Activated CD4-positive, alpha-beta T cell treated with anti-CD3 and anti-CD28 coated beads, Interleukin-2, amount 10 ng/mL, durations not matched to agents 7 days and 5 days (primary cell): Measurements from ENCODE around the gene FCN1. TPM values are rescaled to one million over a fixed set of nuclear protein-coding genes. Genes with fewer than 3 reads are reported as not detected.

ENCODE experiments used
- CTCF ChIA-PET: fragments of 350-600 bp; sonication (Branson Sonifier 250); formaldehyde crosslinking; loops from one replicate; lab custom pipeline; 2021; ENCODE audit warnings: antibody characterized with exemption; lab: Charles Lee
- POLR2A ChIA-PET: fragments of 350-600 bp; sonication (Branson Sonifier 250); formaldehyde crosslinking; loops from one replicate; lab custom pipeline; 2021; ENCODE audit warnings: antibody characterized with exemption; lab: Charles Lee
- DNase-seq: peaks from one replicate; pipeline ENCODE4 v3.0.0-alpha.2; 2020
- H3K27ac Mint-ChIP-seq: one replicate; pipeline ENCODE4 v1.8.0; 2021; ENCODE audit warnings: mild to moderate bottlenecking, moderate library complexity, mixed read lengths
- H3K27me3 Mint-ChIP-seq: one replicate; pipeline ENCODE4 v1.8.0; 2021; ENCODE audit warnings: mixed read lengths
- H3K36me3 Mint-ChIP-seq: one replicate; pipeline ENCODE4 v1.8.0; 2021; ENCODE audit warnings: low read depth, mixed read lengths
- H3K4me1 Mint-ChIP-seq: one replicate; pipeline ENCODE4 v1.8.0; 2021; ENCODE audit warnings: mixed read lengths
- H3K4me3 Mint-ChIP-seq: one replicate; pipeline ENCODE4 v1.8.0; 2021; ENCODE audit warnings: mild to moderate bottlenecking, moderate library complexity, mixed read lengths
- H3K9me3 Mint-ChIP-seq: one replicate; pipeline ENCODE4 v1.8.0; 2021; ENCODE audit warnings: mixed read lengths
- total RNA-seq, 2 experiments: library from RNA; stranded (reverse); gene quantifications; one replicate each; pipeline ENCODE4 v1.2.3, GENCODE V29; 2021

FCN1 gene
- not detected for total RNA-seq

DNA sequence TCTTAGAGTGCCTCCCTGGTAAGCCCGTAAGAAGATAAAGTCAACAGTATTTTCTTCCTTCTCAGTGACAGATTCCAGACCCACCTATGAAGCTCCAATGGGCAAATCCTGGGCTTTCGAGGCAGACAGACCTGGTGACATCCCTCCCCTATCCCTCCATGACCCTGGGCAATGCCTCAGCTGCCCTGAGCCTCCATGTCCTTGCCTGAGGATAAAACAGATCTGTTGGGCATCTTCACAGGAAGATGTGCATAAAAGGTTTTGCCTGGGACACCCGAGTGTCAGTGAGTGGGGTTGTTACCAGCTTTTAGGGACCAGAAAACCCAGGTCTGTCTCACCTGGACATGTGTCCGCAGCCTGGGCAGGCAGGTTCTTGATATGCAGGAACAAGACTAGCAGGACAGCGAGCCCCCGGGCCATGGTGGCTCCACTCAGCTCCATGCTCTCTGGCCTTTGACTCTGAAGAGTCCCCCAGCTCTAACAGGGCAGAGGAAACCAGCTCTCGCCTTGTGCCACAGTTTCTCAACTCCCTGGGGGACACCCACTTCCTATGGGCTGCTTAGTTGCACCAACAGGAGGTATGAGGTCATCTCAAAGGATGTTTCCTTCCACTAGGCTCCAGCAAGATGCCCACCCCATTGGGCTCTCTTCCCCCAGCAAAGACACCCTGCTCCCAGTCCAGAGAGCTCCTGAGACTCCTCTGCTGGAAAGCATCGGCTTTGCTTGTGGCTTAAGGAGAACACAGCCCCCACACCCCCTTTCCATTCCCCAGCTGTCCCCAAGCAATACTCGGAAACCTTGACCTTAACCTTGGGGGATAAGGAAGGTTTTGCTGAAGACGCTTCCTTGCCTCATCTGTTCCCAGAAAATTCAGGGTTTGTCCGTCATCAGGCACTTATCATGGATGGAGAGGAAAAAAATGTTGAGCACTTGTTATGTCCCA, at the start of gene FCN1:
Gene FCN1 (minus strand): TSS at position 482 of the 943 bp plus-strand sequence. CDS start 41 bp downstream, at position 441.
- no peak for DNase-seq

GRCh38 chr9:134966697-134967546, 49.2 kb upstream of the FCN1 start:
- Mint-ChIP-seq H3K27ac (no peak overlapping the region), H3K27me3 (no peaks in the 10 kb centered on the region), H3K36me3 (no peaks in the 10 kb centered on the region), H3K4me3 (no peak overlapping the region), H3K4me1 (no peaks in the 10 kb centered on the region), H3K9me3 (no peaks in the 10 kb centered on the region)
- ChIA-PET CTCF (no interaction called here), POLR2A (no interaction called here)
- no peak for DNase-seq

More for the DNA sequence above, at the start of gene FCN1:
- Mint-ChIP-seq H3K4me1 (no peaks in the 10 kb centered on the region), H3K27me3 (no peaks in the 10 kb centered on the region), H3K4me3 (no peak within 1 kb of the TSS), H3K36me3 (no peaks in the 10 kb centered on the region), H3K27ac (no peak within 1 kb of the TSS), H3K9me3 (peaks cover 4% of the 10 kb centered on the region)
- ChIA-PET POLR2A (no interaction called here), CTCF (no interaction called here)

GRCh38 chr9:134966270-134966669, 48.6 kb upstream of the FCN1 start:
- no peak overlapping the region for H3K27ac Mint-ChIP-seq
- H3K27me3 Mint-ChIP-seq: no peaks in the 10 kb centered on the region
- CTCF ChIA-PET: no interaction called here
- H3K9me3 Mint-ChIP-seq: no peaks in the 10 kb centered on the region
- POLR2A ChIA-PET: no interaction called here
- no peaks in the 10 kb centered on the region for H3K4me1 Mint-ChIP-seq
- H3K36me3 Mint-ChIP-seq: no peaks in the 10 kb centered on the region
- DNase-seq: no peak
- H3K4me3 Mint-ChIP-seq: no peak overlapping the region

GRCh38 chr9:134965851-134966250, 48.1 kb upstream of the FCN1 start:
- CTCF ChIA-PET: no interaction called here
- POLR2A ChIA-PET: no interaction called here
- H3K27me3 Mint-ChIP-seq: no peaks in the 10 kb centered on the region
- H3K4me3 Mint-ChIP-seq: no peak overlapping the region
- H3K9me3 Mint-ChIP-seq: no peaks in the 10 kb centered on the region
- H3K36me3 Mint-ChIP-seq: no peaks in the 10 kb centered on the region
- H3K4me1 Mint-ChIP-seq: no peaks in the 10 kb centered on the region
- H3K27ac Mint-ChIP-seq: no peak overlapping the region
- DNase-seq: no peak

- POLR2A ChIA-PET: no interaction called here
- H3K4me1 Mint-ChIP-seq: no peaks in the 10 kb centered on the region
- no peak overlapping the region for H3K27ac Mint-ChIP-seq
- CTCF ChIA-PET: no interaction called here
- no peak overlapping the region for H3K4me3 Mint-ChIP-seq
- no peaks in the 10 kb centered on the region for H3K36me3 Mint-ChIP-seq
- no peaks in the 10 kb centered on the region for H3K9me3 Mint-ChIP-seq
- DNase-seq: no peak
- no peaks in the 10 kb centered on the region for H3K27me3 Mint-ChIP-seq
These were observed 47.7 kb upstream of the FCN1 start for GRCh38 chr9:134965411-134965810.

DNA sequence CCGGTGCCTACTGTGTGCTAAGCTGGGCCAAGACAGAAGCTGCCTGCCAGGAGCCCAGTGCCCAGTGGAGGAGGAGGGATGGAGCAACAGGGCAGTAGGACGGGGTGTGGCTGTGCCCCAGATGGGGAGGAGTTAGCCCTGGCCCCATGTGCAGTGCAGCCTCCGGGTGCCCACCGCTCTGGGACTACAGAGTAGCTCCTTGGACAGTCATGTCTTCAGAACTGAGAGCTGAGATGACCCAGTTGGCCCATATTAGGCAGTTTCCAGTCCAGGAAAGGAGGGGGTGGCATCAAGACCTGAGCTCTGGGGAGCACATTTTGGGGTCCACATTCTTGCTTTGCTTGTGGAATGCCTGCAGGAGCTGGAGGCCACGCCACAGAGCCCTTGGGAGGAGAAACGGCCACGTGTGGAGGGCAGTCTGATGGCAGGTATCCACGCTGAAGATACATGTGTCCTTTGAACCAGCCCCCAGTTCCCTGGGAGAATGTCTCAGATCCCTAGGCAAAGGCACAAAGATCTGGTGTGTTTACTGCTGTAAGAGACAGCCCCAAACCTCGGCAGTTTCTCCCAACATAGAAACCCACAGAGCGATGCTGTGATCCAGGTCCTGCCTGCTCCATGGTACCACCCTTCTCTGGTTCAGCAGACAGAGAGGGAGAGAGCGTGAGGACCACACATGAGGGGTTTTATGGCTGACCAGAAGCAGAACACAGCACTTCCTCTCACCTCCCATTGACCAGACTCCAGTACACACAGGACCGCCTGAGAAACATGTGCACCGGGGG, 46.8 kb upstream of the FCN1 start:
- POLR2A ChIA-PET: no interaction called here
- Mint-ChIP-seq H3K4me3 (no peak overlapping the region), H3K27me3 (no peaks in the 10 kb centered on the region), H3K9me3 (no peaks in the 10 kb centered on the region), H3K36me3 (no peaks in the 10 kb centered on the region), H3K27ac (no peak overlapping the region), H3K4me1 (no peaks in the 10 kb centered on the region)
- CTCF ChIA-PET: no interaction called here
- DNase-seq: no peak

DNA sequence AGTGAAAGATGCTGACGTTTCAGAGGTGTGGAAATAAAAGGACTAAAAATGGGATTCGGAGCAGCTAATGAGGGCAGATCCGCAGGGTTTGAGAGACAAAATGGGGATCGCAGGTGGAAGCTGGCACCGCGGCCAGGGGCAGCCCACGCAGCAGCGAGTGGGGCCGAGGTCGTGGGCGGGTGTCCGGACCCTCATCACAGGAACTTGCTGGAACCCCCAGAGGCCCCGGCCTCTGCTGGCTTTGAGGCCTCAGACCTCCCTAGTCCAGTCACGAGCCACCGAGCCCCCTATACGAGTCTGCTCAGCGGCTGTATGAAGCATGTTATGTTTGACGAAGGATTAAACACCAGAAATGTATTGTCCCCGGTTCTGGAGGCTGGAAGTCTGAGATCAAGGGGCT, 45.8 kb upstream of the FCN1 start:
- Mint-ChIP-seq H3K9me3 (no peaks in the 10 kb centered on the region), H3K36me3 (no peaks in the 10 kb centered on the region), H3K4me1 (no peaks in the 10 kb centered on the region), H3K27ac (no peak overlapping the region), H3K27me3 (no peaks in the 10 kb centered on the region), H3K4me3 (no peak overlapping the region)
- ChIA-PET CTCF (interaction anchor here (0.6 kb wide), 1 partner anchor 464 kb away, joined by 3 read pairs; no protein-coding TSS in a partner anchor), POLR2A (no interaction called here)
- DNase-seq: no peak

DNA sequence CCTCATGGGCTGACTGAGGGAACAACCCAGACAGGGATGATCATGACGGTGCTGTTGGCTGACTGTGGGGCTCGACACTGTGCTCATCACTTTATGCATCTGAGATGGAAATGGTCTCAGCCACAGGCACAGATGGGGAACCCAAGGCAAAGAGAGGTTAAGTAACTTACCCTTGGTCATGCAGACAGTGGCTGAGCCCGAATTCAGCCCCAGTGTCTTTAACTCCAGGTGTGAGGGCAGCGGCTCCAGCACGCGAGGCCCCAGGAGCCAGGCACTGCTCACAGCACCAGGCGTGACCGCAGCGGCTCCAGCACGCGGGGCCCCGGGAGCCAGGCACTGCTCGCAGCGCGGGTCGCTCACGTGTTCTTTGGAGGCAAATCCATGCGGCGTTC, 45.3 kb upstream of the FCN1 start:
- Mint-ChIP-seq H3K4me3 (no peak overlapping the region), H3K27me3 (no peaks in the 10 kb centered on the region), H3K27ac (no peak overlapping the region), H3K9me3 (no peaks in the 10 kb centered on the region), H3K36me3 (no peaks in the 10 kb centered on the region), H3K4me1 (no peaks in the 10 kb centered on the region)
- POLR2A ChIA-PET: no interaction called here
- no peak for DNase-seq
- CTCF ChIA-PET: no interaction called here

- CTCF ChIA-PET: no interaction called here
- H3K4me3 Mint-ChIP-seq: no peak overlapping the region
These were observed 44.6 kb upstream of the FCN1 start for GRCh38 chr9:134962065-134962972.

DNA sequence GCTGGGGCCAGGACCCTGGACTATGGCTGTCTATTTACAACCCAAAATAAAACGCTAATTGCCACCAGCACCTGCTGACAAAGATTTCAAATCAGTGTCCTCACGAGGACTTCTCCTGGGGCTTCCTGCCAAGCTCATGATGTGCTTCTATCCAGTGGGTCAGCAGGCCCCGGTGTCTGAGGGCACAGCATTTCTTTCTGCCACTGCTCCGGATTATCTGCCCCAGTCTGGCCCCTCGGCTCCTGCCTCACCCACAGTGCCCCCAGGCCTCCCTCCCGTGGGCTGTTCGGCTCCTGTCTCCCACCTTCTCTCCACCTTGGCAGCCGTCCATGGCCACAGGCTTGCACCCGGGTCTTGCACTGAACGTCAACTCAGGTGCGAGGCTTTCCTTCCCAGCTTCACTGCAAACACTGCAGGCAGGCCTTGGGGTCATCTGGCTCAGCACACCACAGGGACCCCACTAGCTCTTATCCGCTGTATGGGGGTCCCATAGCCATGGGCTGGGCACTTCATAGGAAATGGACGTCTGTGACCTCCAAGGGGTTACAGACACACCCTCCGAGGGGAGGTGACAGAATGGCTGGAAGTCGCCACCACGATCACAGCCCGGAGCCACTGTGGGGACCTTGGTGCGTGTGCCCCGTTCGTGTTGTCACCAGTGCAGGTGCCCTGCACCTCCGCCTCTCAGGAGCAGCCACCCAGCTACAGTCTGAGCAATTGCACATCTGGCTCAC, 43.8 kb upstream of the FCN1 start:
- no peak overlapping the region for H3K27ac Mint-ChIP-seq
- no peaks in the 10 kb centered on the region for H3K36me3 Mint-ChIP-seq
- H3K4me1 Mint-ChIP-seq: no peaks in the 10 kb centered on the region
- POLR2A ChIA-PET: no interaction called here
- DNase-seq: no peak
- no peaks in the 10 kb centered on the region for H3K9me3 Mint-ChIP-seq
- no peak overlapping the region for H3K4me3 Mint-ChIP-seq
- CTCF ChIA-PET: no interaction called here
- no peaks in the 10 kb centered on the region for H3K27me3 Mint-ChIP-seq

More at GRCh38 chr9:134962065-134962972, 44.6 kb upstream of the FCN1 start:
- no peaks in the 10 kb centered on the region for H3K27me3 Mint-ChIP-seq
- H3K27ac Mint-ChIP-seq: no peak overlapping the region
- H3K9me3 Mint-ChIP-seq: no peaks in the 10 kb centered on the region
- H3K4me1 Mint-ChIP-seq: no peaks in the 10 kb centered on the region
- POLR2A ChIA-PET: no interaction called here
- no peaks in the 10 kb centered on the region for H3K36me3 Mint-ChIP-seq
- no peak for DNase-seq

- Mint-ChIP-seq H3K27ac (no peak overlapping the region), H3K4me1 (no peaks in the 10 kb centered on the region), H3K4me3 (no peak overlapping the region), H3K36me3 (no peaks in the 10 kb centered on the region), H3K27me3 (no peaks in the 10 kb centered on the region), H3K9me3 (no peaks in the 10 kb centered on the region)
- no peak for DNase-seq
- CTCF ChIA-PET: no interaction called here
- POLR2A ChIA-PET: no interaction called here
These were observed 43.0 kb upstream of the FCN1 start for GRCh38 chr9:134960701-134961181.
